GM12801 (cell line): ENCODE measurements around the gene GNPAT.

ENCODE experiments used
- TF ChIP-seq, protein P1 (sequence below): IDR thresholded peaks from one replicate; pipeline ENCODE4 v1.5.1; 2011; ENCODE audit warnings: control low read depth; ENCODE audit not compliant: insufficient read length; ENCODE audit errors: extremely low read depth

GNPAT gene

DNA sequence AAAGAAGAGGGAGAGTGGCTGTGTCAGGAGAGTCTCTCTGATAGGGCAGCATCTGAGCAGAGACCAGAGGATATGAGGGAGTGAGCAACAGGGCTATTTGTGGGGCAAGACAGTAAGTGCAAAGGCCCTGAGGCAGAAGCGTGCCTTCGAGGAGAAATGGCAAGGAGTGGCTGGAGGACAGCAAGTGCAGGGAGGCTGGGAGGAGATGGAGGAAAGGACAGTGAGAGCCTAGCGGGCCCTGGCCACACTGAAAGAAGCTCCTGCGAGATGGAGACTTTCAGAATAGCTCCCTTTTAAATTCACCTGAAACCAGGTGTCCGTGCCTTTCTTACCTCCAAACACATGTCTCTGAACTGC lies 71.4 kb downstream of the GNPAT start:
- TF ChIP-seq, protein P1, sequence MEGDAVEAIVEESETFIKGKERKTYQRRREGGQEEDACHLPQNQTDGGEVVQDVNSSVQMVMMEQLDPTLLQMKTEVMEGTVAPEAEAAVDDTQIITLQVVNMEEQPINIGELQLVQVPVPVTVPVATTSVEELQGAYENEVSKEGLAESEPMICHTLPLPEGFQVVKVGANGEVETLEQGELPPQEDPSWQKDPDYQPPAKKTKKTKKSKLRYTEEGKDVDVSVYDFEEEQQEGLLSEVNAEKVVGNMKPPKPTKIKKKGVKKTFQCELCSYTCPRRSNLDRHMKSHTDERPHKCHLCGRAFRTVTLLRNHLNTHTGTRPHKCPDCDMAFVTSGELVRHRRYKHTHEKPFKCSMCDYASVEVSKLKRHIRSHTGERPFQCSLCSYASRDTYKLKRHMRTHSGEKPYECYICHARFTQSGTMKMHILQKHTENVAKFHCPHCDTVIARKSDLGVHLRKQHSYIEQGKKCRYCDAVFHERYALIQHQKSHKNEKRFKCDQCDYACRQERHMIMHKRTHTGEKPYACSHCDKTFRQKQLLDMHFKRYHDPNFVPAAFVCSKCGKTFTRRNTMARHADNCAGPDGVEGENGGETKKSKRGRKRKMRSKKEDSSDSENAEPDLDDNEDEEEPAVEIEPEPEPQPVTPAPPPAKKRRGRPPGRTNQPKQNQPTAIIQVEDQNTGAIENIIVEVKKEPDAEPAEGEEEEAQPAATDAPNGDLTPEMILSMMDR = no peak

DNA sequence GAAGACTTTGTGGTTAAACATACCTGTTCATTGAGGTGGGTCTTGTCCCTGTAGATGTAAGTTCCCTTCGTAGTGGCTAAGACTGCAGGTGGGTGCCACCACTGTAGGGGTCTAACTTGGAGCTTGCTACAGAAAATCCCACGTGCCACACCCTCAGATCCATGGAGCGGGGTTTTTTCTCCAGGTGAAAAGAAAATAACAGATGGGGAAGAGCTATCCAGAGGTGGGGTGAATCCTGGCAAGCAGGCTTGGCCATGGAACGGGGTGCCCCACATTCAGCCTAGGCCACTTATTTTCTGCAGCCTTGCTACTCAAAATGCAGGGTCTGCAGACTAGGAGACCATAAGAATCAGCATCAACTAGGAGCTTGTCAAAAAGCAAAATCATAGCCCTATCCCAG lies 72.6 kb downstream of the GNPAT start:
- TF ChIP-seq, protein P1 = no peak

GRCh38 chr1:231315887-231316286 lies 74.9 kb downstream of the GNPAT start:
- TF ChIP-seq, protein P1 = no peak

DNA sequence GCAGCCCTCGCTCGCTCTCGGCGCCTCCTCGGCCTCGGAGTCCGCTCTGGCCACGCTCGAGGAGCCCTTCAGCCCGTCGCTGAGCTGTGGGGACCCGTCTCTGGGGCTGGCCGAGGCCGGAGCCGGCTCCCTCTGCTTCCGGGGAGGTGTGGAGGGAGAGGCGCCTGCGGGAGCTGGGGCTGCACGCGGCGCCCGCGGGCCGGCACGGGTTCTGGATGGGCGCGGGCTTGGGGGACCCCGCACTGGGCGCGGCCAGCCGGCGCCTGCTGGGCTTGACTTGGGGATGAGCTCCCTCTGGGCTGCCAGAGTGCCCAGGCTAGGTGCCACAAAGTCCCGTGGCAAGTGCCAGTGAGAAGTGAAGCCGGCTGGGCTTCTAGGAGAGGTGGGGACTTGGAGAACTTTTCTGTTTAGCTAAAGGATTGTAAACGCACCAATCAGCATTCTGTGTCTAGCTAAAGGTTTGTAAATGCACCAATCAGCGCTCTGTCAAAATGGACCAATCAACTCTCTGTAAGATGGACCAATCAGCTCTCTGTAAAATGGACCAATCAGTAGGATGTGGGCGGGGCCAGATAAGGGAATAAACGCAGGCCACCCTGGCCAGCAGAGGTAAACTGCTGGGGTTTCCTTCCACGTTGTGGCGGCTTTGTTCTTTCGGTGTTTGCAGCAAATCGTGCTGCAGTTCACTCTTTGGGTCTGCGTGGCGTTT lies 76.4 kb downstream of the GNPAT start:
- TF ChIP-seq, protein P1 = no peak

DNA sequence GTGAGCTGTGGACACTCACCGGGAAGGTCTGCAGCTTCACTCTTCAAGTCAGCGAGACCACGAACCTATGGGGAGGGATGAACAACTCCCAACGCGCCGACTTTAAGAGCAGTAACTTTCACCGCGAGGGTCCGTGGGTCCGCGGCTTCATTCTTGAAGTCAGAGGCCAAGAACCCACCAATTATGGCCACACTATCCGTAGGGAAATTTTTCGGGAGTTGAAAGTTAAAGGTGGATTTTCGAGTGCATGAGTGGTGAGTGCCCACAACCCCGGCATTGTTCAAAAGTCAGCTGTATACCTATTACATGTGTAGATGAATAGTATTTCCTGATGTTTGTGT lies 77.0 kb downstream of the GNPAT start:
- TF ChIP-seq, protein P1 = no peak

GRCh38 chr1:231318568-231318967 lies 77.6 kb downstream of the GNPAT start:
- TF ChIP-seq, protein P1 = no peak

DNA sequence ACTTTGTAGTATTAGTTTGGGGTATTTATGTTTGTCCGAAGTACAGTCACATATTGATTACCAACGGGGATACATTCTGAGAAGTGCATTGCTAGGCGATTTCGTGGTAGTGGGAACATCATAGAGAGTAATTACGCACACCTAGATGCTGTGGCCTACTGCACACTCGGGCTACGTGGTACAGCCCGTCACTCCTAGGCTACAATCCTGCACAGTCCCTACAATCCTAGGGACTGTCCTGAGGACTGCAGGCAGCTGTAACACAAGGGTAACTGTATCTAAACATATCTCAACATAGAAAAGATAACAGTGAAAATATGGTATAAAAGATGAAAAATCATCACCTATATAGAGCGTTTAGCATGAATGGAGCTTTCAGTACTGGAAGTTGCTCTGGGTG lies 78.1 kb downstream of the GNPAT start:
- TF ChIP-seq, protein P1 = no peak

DNA sequence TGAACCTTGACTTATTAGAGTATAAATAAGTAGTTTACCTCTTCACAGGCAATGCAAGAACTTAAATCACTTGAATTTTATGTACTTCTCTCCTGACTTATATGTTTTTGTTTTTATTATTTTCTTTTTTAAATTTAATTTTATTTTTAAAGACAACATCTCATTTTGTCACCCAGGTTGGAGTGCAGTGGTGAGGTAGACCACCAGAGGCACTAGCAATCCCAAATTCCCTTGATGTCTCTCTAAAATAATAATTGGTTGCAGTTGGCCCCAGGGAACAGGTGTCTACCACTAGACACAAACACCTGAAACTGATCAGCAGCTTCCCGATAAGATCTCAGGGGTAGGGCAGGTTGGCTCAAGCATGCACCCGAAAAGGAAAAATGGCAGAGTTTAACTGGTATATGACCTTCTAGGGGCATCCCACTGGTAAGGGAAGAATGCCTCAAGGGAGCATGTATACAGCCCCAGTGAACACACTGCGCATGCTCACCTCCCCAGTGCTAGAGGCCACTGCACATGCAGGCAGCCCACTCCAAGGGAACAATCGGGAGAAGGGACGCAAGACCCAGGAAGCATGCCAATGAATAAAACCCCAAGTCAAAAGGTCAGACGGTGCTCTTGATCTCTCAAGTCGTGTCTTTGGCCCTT lies 82.0 kb downstream of the GNPAT start:
- TF ChIP-seq, protein P1 = no peak
